Measurements from ENCODE around the gene TP53I13.

DNA sequence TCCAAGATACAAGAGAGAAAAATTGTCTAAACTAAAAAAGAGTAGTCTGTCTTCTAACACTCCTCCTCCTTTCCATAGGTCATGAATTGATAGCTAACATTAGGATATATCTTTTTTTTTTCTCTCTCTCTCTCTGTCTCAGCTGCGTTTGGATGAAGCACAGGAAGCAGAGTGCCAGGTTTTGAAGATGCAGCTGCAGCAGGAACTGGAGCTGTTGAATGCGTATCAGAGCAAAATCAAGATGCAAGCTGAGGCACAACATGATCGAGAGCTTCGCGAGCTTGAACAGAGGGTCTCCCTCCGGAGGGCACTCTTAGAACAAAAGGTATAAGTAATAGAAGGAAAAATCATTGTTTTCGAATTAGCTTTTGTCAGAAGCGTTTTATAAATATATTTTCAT lies 34.5 kb upstream of the TP53I13 start:
- no peak for TF ChIP-seq POLR2A (IDR thresholded peaks at IDR 0.05)
- TF ChIP-seq, protein P1, sequence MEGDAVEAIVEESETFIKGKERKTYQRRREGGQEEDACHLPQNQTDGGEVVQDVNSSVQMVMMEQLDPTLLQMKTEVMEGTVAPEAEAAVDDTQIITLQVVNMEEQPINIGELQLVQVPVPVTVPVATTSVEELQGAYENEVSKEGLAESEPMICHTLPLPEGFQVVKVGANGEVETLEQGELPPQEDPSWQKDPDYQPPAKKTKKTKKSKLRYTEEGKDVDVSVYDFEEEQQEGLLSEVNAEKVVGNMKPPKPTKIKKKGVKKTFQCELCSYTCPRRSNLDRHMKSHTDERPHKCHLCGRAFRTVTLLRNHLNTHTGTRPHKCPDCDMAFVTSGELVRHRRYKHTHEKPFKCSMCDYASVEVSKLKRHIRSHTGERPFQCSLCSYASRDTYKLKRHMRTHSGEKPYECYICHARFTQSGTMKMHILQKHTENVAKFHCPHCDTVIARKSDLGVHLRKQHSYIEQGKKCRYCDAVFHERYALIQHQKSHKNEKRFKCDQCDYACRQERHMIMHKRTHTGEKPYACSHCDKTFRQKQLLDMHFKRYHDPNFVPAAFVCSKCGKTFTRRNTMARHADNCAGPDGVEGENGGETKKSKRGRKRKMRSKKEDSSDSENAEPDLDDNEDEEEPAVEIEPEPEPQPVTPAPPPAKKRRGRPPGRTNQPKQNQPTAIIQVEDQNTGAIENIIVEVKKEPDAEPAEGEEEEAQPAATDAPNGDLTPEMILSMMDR (IDR thresholded peaks at IDR 0.05), result no peak

Data from right lobe of liver (tissue), 4 donors.